Measurements from ENCODE around the gene EPB41L4A.

The EPB41L4A gene

DNA sequence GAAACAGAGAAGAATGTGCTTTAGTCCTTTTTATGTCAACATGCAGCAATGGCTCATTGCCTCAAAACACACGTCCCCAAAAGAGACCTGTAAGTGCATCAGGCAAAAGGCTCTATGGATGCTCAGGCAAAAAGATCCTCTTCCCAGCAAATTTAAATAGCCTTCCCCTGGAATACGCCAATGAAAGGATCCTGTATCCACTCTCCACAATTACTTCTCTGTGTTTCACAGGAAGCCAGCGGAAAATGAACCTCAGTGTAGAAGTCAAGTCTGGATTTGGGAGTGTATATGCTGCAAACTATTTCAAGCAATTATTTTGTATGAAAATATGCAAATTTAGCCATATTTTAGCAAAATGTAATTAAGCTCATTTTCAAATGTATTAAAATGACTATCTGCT is 217.9 kb downstream of the EPB41L4A start:
- DNase-seq, result no peak

DNA sequence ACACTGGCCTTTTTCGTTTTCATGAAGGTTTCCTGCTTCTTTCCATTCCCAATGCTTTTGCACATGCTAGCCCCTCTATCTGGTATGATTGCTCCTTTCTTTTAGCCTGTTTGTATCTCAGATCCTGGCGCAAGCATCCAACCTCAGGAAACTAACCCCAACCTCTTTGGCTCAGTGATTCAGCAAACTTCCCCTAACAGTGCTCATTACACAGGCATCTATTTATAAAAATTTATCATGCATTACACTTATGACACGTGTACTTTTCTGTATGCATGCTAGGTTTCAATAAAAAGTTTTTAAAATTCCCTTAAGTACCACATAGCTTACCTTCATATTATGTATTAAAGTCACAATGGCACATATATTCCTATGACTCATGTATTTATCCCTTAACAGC is 218.9 kb downstream of the EPB41L4A start:
- DNase-seq, result no peak

DNA sequence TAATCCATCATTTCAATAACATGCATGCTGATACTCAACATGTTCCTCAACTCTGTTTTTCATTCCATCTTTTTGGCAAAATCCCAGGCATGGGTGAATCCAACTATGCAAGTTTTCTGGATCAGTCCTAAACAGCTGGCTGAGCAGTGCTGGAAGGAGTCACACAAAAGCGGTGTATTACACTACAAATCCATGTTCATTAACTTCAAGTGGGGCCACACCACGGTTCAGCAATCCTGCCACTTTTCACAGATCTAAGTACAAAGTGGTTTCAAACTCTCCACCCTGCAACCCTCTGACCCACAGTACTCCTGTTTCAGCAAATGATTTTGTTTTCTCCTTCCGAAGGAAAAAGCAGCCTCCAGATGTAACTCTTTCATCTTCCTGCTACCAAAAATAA is 222.5 kb downstream of the EPB41L4A start:
- no peak for DNase-seq

DNA sequence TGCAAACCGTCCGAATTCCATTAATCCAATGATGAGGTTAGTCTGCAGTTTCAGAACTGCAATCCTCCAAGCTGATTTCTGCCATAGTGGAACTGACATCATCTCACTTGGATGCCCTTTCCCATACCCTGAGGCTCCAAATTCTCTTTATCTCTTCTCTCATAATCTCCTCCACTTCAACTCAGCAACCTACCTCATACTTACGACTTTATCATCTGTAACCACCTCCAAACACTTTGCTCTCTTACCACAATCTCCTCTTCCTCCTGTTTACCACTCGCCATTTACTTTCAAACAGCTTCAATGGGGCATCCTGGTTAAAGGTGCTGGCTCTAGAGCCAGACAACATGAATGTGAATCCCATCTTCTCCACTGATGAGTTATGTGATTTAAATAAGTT is 223.2 kb downstream of the EPB41L4A start:
- no peak for DNase-seq

DNA sequence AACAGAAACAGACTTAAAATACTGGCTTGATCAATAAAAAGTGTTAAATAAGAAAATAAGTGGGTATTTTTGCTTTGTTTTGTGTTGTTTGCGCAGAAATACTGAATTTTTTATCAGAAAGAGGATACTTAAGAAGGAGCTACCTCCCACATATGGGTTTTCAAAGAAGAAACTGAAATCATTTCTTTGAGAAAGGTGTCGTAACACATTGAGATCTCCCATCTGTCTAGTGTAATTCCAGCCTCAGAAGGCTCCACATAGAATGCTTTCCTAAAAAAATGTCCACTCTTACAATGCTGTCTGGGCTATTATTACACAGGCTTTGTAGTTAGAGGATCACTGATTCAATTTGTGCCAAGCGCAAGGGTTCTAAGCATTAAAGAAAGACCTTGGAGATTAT is 226.2 kb downstream of the EPB41L4A start:
- no peak for DNase-seq

DNA sequence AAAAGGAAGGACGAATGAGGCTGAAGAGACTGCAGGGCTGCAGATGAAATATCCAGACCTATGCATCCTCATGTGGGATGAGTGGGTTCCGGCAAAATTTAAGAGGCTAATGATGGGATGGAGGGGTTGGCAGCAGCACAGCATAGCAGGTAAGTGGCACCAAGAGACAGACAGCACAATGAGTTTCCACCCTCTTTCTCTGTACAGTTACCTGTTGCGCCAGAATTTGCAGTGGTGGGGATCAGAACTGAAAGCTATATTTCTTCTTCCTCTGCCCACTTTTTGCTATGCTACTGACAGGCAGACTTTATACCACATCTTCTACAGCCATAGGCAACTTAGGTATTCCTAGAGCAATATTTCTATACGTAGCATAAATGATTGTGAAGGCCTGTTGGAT is 227.0 kb downstream of the EPB41L4A start:
- no peak for DNase-seq

DNA sequence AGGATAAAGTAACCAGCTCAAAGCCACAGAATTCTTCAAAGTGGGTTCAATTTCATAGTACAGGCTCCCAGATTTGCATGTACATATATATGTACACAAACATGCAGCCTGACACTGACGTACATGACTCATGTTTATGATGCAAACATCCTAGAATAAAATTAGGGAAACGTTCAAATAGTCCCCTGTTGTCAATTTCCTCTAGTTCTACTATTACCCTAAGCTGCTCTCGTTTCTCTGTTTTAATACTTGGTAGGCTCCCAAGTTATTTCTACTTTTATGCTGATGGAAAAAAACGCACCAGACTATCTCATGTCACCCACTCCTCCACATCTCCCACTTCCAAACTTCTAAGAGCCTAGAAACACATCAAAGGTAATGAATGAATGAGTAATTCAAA is 229.7 kb downstream of the EPB41L4A start:
- no peak for DNase-seq

DNA sequence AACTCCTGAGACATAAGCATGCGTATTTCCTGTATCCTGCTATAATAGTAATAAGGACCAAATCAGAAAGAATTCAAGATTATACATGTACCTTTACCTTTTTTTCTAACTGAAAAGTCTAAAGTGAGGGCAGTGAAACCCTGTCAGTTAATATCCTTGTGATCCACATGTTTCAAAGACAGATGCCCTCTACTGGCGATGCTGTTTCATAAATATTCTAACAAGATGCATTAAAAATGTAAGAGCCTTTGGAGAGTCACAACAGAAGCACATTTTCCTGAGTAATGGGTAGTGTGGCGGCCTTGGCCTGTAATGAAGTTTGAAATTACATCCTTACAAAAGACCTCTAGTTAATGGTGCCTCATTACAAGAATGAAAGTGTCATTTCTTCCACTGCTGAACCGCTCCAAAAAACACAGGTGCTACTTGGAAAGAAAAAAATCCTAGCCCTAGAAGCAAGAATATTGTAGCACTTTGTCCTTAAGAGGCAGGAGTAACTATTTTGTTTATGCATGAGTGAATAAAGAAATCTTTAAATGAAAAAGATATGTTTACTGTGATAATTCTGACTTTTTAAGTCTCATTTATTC is 232.6 kb downstream of the EPB41L4A start:
- peak; percentile 81 for DNase-seq

DNA sequence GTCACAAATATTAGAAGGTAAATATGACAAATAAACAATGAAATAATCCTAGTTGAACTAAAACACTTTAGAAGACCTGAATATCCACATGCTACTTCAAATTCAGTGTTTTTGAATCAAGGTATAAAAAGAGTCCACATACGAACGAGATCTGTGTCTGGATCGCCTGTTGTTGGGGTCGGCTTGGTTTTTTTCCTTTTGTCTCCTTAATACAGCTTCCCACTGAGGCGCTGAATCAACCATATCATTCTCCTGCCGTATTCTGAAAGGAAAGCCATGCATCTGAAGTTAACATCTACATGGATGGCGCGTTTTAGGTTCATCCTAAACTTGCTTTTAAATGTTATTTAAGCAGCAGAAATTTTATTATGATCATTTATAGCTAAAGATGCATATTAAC is 235.2 kb downstream of the EPB41L4A start:
- DNase-seq, result no peak

DNA sequence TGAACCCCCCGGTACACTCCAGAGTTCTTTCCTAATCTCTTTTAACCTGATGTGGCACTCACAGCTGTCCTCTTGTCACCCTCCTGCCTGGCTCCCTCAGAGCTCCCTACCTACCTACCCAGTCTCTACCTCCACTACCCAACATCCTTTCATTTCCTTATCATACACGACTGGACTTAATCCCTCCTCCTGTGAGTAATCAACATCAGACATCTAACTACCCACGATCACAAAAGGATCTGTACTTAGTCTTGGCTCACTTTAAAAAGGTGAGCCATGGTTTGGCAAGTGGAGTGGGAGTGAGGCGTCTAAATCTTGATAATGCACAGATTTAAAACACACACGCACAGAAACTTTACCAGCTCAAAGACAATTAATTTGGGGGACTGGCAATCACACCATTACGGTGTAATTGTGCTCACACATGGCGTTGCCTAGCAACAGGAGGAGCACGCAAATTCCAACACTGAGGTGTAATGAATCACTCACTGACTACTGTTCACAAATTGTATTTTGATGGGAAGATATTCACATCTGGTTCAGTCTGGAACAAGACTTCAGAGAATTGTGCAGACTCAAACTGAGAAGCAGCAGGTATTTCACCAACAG is 235.9 kb downstream of the EPB41L4A start:
- DNase-seq, result no peak

DNA sequence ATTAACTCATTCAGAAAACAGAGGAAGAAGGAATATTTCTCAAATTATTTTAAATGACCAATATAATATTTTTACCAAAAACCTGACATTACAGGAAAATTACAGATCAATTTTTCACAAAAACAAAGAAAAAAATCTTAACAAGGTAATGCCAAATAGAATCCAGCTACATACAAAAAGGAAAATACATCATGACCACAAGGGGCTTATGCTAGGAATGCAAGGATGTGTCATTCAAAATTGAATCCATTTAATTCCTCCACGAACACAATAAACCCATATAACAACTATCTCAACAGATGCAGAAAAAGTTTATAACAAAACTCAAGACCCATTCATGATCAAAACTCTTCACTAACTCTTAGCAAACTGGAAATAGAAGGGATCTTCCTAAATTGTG is 239.8 kb downstream of the EPB41L4A start:
- DNase-seq, result no peak

DNA sequence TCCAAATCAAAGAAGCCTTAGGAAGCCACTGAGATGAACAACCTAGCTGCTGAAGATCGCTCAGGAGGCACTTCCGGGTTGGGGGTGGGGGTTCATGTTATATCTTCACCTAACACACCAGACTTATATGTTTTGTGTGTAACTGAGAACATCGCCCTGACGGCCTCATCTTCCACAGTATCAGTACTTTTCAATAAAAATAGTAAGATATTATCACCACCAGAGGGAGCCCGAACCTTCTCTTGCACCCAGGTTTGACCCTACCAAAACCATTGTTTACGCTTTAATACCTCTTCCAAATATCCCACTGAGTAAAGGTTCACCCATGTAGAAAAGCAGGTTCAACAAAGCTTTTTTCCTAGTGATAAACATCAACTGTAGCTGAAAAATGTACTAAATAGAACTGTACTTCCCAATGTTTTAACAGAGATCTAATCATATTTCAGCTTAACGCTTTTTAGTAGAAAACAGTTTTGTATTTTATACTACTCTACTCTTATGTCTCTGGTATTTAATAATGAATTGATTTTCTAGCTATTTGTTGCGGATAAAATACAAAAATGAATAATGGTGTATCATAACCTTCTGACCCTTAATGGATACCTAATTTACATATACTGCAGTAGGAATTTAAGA is 244.0 kb downstream of the EPB41L4A start:
- peak; percentile 92 for DNase-seq

DNA sequence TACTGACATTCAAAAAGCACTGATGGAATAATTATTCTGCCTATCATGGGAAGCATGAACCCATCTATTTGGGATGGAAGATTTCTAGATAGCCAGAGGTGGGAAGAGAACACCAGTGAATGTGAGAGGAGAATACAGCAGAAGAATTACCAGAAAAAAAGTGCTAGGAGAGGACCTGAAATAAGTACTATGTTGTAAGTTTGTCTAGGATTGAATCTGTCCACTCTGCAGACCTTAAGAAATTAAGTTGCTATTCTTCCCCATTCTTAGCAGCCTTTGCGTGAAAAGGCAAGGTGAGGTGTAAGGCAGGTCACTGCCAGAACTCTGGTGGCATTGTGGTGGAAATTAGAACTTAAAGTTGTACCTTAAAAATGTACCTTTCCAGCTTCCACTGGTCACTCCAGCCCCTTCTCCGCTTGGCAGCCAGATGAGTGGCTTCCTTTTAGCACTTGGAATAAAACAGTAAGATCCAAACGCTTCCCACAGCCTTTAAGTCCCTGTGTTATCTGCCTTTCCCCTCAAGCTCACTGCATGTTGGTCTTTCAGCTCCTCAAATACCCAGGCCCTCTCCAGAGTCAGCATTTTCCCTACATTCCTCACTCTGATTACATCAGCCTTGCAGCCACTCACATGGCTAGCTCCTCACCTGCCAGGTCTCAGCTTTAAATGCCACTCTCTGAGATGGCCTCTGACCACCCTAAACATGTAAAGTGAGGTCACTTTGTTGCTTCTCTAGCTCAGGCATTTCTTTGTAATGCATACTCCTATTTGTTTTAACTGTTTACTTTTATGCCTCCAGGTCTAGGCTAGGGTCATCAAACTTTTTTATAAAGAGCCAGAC is 253.0 kb downstream of the EPB41L4A start:
- no peak for DNase-seq

DNA sequence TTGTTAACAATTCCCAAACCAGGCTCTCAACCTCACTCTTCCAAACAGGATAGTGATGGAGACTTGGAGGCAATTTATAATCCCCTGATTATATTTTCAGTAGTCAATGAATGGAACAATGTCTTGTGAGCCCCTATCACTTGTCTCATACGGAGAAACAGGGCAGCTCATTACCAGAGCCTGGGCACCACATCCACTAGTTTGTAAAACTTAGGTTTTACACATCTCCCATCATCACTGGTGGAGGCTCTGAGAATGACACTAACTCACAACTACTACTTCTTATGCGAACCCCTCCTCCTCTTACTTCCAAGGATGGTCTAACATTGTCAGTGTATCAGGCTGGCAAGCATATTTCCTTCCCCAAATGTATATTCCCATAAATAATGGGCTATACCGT is 253.7 kb downstream of the EPB41L4A start:
- no peak for DNase-seq

DNA sequence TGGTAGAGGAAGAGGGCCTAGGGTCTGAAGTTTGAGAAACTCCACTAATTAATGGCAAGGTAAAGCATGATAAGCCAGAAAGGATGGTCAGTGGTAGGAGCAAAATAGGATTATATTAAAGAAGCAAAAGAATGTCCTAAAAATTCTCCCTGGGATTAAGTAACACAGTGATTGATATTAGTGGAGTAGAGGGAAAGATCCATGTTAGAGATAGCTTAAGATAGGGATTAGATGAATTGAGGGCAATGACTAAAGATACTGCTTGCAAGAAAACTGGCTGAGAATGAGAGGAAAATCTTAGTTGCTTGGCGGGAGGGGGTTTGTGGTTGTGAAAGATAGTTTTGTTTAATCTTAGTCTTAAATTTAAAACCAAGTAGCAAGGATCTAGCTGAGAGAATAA is 255.6 kb downstream of the EPB41L4A start:
- no peak for DNase-seq

DNA sequence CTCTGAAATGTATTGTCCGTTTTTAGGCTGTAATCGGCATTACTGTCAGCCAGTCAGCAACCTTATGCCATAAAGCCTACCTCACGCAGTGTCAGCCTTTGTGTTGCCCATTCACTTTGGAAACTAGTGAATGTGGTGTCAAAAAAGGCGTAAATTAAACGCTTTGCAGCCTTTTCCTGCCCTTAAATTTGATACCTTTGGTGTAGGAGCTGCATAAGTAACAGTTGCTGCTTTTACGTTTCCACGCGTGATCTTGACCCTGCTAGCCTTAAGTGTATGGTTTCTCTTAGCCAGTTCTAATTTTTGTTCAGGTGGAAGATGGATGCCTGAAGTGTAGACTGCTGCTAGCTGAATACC is 257.7 kb downstream of the EPB41L4A start:
- DNase-seq, result no peak

DNA sequence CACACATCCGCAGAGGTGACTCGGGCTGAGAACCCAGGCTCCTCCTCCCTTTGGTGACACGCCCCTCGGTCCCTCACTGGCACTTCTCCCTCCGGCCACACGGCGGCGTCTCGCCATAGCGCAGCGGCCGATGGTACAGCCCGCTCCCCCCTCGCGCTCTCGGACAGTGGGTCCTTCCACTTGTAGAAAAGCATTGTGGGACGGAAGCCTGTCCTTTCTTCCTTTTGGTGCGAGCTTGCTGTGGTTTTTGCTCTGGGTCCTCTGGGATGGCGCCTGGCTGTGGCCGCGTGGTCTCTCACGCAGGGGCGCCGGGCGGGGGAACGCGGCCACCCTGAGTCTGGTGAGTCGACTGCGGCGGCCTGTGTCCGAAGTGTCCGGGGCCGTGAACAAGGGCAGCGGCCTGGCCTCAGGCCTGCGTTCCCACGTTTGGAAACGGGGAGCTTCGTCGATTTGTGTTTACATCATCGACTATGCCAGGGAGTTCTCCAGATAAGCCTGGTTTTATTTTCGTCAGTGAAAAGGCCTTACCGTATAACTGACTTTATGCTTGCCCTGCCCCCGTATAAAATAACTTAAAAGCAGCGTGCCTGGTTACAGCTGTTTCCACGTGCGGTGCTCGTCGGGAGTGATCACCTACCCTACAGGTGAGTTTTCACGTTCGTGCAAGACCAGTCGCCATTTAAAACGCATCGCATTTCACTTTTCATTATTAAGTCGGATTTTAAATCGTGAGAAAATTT is 258.3 kb downstream of the EPB41L4A start:
- DNase-seq, result peak; percentile 94

DNA sequence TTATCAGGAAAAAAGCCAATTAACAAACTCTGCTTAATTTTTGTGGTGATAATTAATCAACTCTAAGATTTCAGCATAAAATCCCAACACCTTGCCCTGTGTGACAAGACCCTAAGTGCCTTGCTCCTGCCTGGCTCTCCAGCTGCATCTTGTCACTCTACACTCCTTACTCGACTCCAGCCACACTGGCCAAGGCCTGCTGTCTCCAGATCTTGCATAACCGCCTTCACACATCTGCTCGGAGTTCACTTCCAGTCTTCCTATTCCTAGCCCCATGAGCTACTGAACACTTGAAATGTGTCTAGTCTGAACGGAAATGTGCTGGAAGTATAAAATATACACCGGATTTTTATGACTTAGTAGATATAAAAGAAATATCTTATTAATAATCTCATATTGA is 259.6 kb downstream of the EPB41L4A start:
- no peak for DNase-seq

DNA sequence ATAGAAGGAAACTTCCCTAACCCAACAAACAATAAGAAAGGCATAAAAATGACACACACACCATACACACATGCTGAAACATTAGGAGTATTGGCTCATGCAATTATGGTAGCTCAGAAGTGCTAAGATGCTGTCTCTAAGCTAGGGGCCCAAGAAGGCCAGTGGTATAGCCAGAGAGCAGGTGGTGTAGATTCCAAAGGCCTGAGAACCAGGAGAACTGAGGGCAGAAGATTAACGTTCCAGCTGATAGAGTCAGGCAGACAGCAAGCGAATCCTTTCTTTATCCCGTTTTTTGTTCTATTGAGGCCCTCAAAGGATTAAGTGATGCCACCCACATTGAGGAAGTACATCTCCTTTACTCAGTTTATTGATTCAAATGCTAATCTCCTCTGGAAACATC is 262.9 kb downstream of the EPB41L4A start:
- no peak for DNase-seq

DNA sequence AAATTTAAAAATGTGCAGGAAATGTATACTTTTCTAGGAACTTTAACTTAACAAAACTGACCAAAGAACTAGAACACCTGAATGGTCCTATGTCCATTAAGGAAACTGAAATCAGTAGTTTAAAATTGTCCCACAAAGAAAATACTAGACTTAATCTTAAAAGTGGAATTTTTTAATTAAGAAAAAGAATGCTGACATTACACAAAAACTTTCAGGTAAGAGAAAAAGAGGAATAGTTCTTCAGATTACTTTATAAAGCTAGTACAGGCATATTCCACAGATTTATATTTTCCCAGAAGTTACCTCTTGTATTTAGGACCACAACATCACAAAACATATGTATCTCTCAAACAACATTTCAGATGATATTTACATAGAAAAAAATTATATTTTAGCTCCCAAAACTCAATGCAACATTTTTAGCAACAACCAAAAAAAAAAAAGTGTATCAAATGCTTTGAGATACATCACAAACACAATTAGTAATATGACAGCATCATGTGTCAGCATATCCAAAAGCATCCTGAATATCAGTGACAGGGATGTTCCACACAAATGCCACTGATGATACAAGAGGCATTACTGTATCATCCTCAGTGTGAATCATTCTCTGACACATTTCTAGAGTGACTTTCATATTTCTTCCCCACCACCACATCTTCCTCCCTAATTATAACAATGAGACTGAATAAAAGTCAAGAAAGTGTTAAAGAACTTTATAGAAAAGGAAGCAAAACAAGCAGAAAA is 264.0 kb downstream of the EPB41L4A start:
- no peak for DNase-seq

DNA sequence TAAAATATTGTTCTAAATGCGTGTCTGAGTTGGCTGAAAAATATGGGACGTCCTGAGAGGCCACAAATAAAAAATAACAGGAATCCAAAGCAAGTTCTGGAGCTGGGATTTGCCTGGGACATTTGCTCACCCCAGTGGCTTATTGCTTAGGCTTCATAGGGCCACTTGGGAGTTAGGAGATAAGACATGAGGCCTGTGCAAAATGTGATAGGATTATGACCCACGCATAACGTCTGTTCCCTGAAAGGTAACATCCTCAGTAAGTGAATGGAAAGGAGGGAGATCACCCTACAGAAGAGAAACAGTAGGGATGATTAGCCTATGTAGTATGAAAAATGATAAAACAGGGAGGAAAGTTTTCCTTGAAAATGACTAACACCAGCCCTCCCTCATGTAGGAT is 269.4 kb downstream of the EPB41L4A start:
- no peak for DNase-seq
